Measurements from ENCODE around the gene SOWAHA.

The SOWAHA gene

DNA sequence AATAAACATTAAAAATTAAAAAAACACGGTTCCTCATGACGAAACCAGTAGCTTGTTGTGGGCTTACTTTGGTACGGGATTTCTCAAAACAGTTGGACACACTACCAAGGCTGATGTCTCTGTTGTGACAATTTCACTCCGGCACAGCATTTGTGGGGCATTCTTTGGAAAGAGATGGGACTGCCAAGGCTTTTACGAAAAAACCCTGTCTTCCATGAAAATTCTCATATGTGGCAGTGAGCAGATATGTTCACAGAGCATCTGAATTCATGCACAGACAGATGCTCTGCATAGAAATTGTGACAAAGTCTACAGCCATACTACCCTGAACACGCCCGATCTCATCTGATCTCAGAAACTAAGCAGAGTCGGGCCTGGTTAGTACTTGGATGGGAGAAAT is 35.2 kb downstream of the SOWAHA start:
- Histone ChIP-seq H3K36me3 (ENCODE audit: insufficient read depth, low read length) (no peaks in the 10 kb centered on the region), H3K9me3 (ENCODE audit: low read length) (no peaks in the 10 kb centered on the region), H2AFZ (ENCODE audit: low read length) (no peak overlapping the region), H3K4me2 (ENCODE audit: low read length) (no peak overlapping the region), H3K4me1 (ENCODE audit: insufficient read depth, low read length, severe bottlenecking) (no peaks in the 10 kb centered on the region), H3F3A (ENCODE audit: insufficient read depth, low read length) (no peaks in the 10 kb centered on the region), H3K79me2 (ENCODE audit: insufficient read depth, low read length) (no peaks in the 10 kb centered on the region), H4K20me1 (ENCODE audit: insufficient read depth, low read length) (no peaks in the 10 kb centered on the region), H3K27me3 (ENCODE audit: insufficient read depth, low read length) (no peaks in the 10 kb centered on the region), H3K27ac (ENCODE audit: low read depth, low read length, poor library complexity, severe bottlenecking) (no peak overlapping the region), H3K9me2 (ENCODE audit: low read depth, low read length) (no peaks in the 10 kb centered on the region), H3K9ac (ENCODE audit: low read length) (no peak overlapping the region), H3K4me3 (ENCODE audit: low read depth, low read length, poor library complexity, severe bottlenecking) (no peak overlapping the region)
- no peak for TF ChIP-seq EZH2 (IDR thresholded peaks at IDR 0.05; ENCODE audit: borderline replicate concordance, low read length)

DNA sequence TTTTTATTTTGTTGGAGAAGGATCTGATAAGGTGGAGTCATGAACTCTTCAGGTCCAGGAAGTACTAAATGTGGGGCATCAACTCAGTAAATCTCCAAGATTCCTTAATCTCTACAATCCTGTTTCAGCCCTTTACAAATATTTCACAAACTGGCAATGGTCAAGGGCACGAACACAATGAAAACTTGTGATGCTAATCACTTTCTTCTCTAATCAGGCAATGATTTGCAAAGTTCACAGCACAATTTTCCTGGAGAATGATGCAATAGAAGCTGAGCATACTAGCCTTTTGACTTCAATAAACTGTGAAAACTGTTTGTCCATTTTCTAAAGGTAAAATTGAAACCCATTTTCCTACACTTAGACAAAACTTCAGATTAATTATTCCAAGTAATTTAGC is 36.2 kb downstream of the SOWAHA start:
- Histone ChIP-seq H3K9me3 (ENCODE audit: low read length) (no peaks in the 10 kb centered on the region), H3K79me2 (ENCODE audit: insufficient read depth, low read length) (no peaks in the 10 kb centered on the region), H4K20me1 (ENCODE audit: insufficient read depth, low read length) (no peaks in the 10 kb centered on the region), H3K4me1 (ENCODE audit: insufficient read depth, low read length, severe bottlenecking) (no peaks in the 10 kb centered on the region), H3K27ac (ENCODE audit: low read depth, low read length, poor library complexity, severe bottlenecking) (no peak overlapping the region), H2AFZ (ENCODE audit: low read length) (no peak overlapping the region), H3K36me3 (ENCODE audit: insufficient read depth, low read length) (no peaks in the 10 kb centered on the region), H3K27me3 (ENCODE audit: insufficient read depth, low read length) (no peaks in the 10 kb centered on the region), H3K9me2 (ENCODE audit: low read depth, low read length) (no peaks in the 10 kb centered on the region), H3F3A (ENCODE audit: insufficient read depth, low read length) (no peaks in the 10 kb centered on the region), H3K4me3 (ENCODE audit: low read depth, low read length, poor library complexity, severe bottlenecking) (no peak overlapping the region), H3K4me2 (ENCODE audit: low read length) (no peak overlapping the region), H3K9ac (ENCODE audit: low read length) (no peak overlapping the region)
- TF ChIP-seq EZH2 (IDR thresholded peaks at IDR 0.05; ENCODE audit: borderline replicate concordance, low read length) = no peak
- TF ChIP-seq, protein P1, sequence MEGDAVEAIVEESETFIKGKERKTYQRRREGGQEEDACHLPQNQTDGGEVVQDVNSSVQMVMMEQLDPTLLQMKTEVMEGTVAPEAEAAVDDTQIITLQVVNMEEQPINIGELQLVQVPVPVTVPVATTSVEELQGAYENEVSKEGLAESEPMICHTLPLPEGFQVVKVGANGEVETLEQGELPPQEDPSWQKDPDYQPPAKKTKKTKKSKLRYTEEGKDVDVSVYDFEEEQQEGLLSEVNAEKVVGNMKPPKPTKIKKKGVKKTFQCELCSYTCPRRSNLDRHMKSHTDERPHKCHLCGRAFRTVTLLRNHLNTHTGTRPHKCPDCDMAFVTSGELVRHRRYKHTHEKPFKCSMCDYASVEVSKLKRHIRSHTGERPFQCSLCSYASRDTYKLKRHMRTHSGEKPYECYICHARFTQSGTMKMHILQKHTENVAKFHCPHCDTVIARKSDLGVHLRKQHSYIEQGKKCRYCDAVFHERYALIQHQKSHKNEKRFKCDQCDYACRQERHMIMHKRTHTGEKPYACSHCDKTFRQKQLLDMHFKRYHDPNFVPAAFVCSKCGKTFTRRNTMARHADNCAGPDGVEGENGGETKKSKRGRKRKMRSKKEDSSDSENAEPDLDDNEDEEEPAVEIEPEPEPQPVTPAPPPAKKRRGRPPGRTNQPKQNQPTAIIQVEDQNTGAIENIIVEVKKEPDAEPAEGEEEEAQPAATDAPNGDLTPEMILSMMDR (IDR thresholded peaks at IDR 0.05; ENCODE audit: low read length) = no peak

DNA sequence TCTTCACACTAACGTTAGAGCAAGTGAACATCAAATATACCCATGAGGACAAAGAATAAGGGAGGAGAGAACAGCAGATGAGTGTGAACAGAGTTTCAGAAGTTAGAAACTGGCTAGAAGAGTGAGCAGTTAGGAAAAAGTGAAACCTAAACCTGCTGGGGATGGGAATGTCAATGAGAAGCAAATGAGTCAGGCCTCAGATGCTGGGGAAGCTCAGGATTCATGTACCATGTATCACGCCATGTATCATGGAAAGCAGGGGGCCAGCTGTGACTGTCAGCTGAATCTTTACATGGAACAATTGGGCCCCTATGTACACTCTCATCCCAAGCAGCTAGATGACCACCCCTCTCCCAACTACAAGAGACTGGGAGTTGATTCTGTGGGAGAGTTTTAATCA is 37.0 kb downstream of the SOWAHA start:
- Histone ChIP-seq H3K9ac (ENCODE audit: low read length) (no peak overlapping the region), H3K27ac (ENCODE audit: low read depth, low read length, poor library complexity, severe bottlenecking) (no peak overlapping the region), H3K27me3 (ENCODE audit: insufficient read depth, low read length) (no peaks in the 10 kb centered on the region), H3K79me2 (ENCODE audit: insufficient read depth, low read length) (no peaks in the 10 kb centered on the region), H2AFZ (ENCODE audit: low read length) (no peak overlapping the region), H4K20me1 (ENCODE audit: insufficient read depth, low read length) (no peaks in the 10 kb centered on the region), H3F3A (ENCODE audit: insufficient read depth, low read length) (no peaks in the 10 kb centered on the region), H3K4me3 (ENCODE audit: low read depth, low read length, poor library complexity, severe bottlenecking) (no peak overlapping the region), H3K4me1 (ENCODE audit: insufficient read depth, low read length, severe bottlenecking) (no peaks in the 10 kb centered on the region), H3K4me2 (ENCODE audit: low read length) (no peak overlapping the region), H3K36me3 (ENCODE audit: insufficient read depth, low read length) (no peaks in the 10 kb centered on the region), H3K9me3 (ENCODE audit: low read length) (no peaks in the 10 kb centered on the region), H3K9me2 (ENCODE audit: low read depth, low read length) (no peaks in the 10 kb centered on the region)
- TF ChIP-seq, protein P1 (IDR thresholded peaks at IDR 0.05; ENCODE audit: low read length) = no peak

DNA sequence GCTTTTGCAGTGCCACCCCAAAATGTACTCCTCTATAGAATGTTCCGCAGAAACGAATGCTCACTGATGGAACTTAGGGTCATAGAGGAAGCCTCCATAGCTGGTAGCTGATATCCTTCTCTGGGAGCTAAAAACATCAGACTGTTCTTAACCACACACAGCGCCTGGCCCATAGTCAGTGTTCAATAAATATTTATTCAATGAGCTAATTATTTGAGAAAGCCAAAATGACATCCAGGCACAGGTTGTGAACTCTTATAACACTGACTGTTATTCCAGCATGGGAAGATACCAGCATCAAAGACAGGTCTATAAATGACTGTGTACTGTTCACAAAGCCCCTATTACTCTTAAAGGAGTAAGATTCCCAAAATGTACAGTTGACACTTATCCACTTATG is 40.2 kb downstream of the SOWAHA start:
- H4K20me1 ChIP-seq (ENCODE audit: insufficient read depth, low read length) = no peaks in the 10 kb centered on the region
- H3K9ac ChIP-seq (ENCODE audit: low read length) = no peak overlapping the region
- no peaks in the 10 kb centered on the region for H3F3A ChIP-seq (ENCODE audit: insufficient read depth, low read length)
- no peak overlapping the region for H3K27ac ChIP-seq (ENCODE audit: low read depth, low read length, poor library complexity, severe bottlenecking)
- H3K4me1 ChIP-seq (ENCODE audit: insufficient read depth, low read length, severe bottlenecking) = no peaks in the 10 kb centered on the region
- H2AFZ ChIP-seq (ENCODE audit: low read length) = no peak overlapping the region
- H3K4me3 ChIP-seq (ENCODE audit: low read depth, low read length, poor library complexity, severe bottlenecking) = no peak overlapping the region
- no peak for TF ChIP-seq EZH2 (IDR thresholded peaks at IDR 0.05; ENCODE audit: borderline replicate concordance, low read length)
- TF ChIP-seq, protein P1 (IDR thresholded peaks at IDR 0.05; ENCODE audit: low read length) = no peak
- H3K9me2 ChIP-seq (ENCODE audit: low read depth, low read length) = no peaks in the 10 kb centered on the region
- no peaks in the 10 kb centered on the region for H3K9me3 ChIP-seq (ENCODE audit: low read length)
- no peaks in the 10 kb centered on the region; the same call in 1 of the 2 replicates for H3K27me3 ChIP-seq (ENCODE audit: insufficient read depth, low read length)
- H3K36me3 ChIP-seq (ENCODE audit: insufficient read depth, low read length) = no peaks in the 10 kb centered on the region
- H3K4me2 ChIP-seq (ENCODE audit: low read length) = no peak overlapping the region
- no peaks in the 10 kb centered on the region for H3K79me2 ChIP-seq (ENCODE audit: insufficient read depth, low read length)
